K562 (cell line): ENCODE measurements around the gene NAT14. TPM values are rescaled to one million over a fixed set of nuclear protein-coding genes. Genes with fewer than 3 reads are reported as not detected.

Experiments used
- polyA plus RNA-seq, 8 experiments: library from polyadenylated mRNA; depleted of rRNA in 4 of 8; stranded (reverse) in 5 of 8; unstranded in 3 of 8; fragments of >200 nt; fragmentation: Nextera tagmentation in 2 of 8; fragmentation: Illumina TruSeq in 1 of 8; extraction: Ambion mirVana in 2 of 8; extraction: Trizol in 1 of 8; gene quantifications; 2 replicates each; pipeline versions ENCODE4 v1.2.1 to v1.2.3, GENCODE V29; 2011 to 2014; ENCODE audit warnings: inconsistent platforms in 1 of 8, missing spikeins in 1 of 8
- total RNA-seq, 7 experiments: library from RNA; depleted of rRNA in 6 of 7; stranded (reverse); fragments of >200 nt in 6 of 7; fragmentation: Illumina TruSeq in 2 of 7; extraction: Trizol in 2 of 7; gene quantifications; 2 replicates each; pipeline versions ENCODE4 v1.2.1 to v1.2.3, GENCODE V29; 2011 to 2021; ENCODE audit warnings: low replicate concordance in 1 of 7

The NAT14 gene
- total and polyA plus RNA-seq, 9 of the 15 experiments (the other 6 are each of a cell fraction or from before 2014, with no cell fraction given) = 2.4 to 77.0 (median 26.7) TPM

Other genes starting within 250 kb of the NAT14 start
Only the 7 nearest of the 29 such genes appear.
- gene SHISA7, start 41.9 kb upstream of the NAT14 start, total RNA-seq (2014; rRNA removed) = 0.05 and 0.08 TPM in 2 replicates
- gene SHISA7, start 41.9 kb upstream of the NAT14 start, total RNA-seq (2014; rRNA removed; fragmentation: Illumina TruSeq; extraction: Trizol) = 0.04 and 0.13 TPM in 2 replicates
- 0.07 and 0.08 TPM in 2 replicates for gene SHISA7, start 41.9 kb upstream of the NAT14 start, total RNA-seq (2015; rRNA removed; fragmentation: Illumina TruSeq; extraction: Trizol)
- 0.34 and 0.40 TPM in 2 replicates for gene SHISA7, start 41.9 kb upstream of the NAT14 start, total RNA-seq (2021)
- gene SHISA7, start 41.9 kb upstream of the NAT14 start, polyA plus RNA-seq (2011; rRNA removed) = 0.04 and 0.07 TPM in 2 replicates
- 0.36 TPM in 2 replicates for gene SHISA7, start 41.9 kb upstream of the NAT14 start, polyA plus RNA-seq (2014; fragmentation: Illumina TruSeq; extraction: Trizol)
- under 1 TPM; 0.01 to 0.03 TPM for gene SHISA7, start 41.9 kb upstream of the NAT14 start, polyA plus RNA-seq (2014; fragmentation: Nextera tagmentation; extraction: Ambion mirVana)
- gene SHISA7, start 41.9 kb upstream of the NAT14 start, polyA plus RNA-seq (2014; rRNA removed) = 0.08 and 0.18 TPM in 2 replicates
- gene ISOC2, start 23.5 kb upstream of the NAT14 start, total RNA-seq (2014; rRNA removed) = 229 and 491 TPM in 2 replicates
- 16.7 and 26.3 TPM in 2 replicates for gene ISOC2, start 23.5 kb upstream of the NAT14 start, total RNA-seq (2014; rRNA removed; fragmentation: Illumina TruSeq; extraction: Trizol)
- 99.3 and 105 TPM in 2 replicates for gene ISOC2, start 23.5 kb upstream of the NAT14 start, total RNA-seq (2015; rRNA removed; fragmentation: Illumina TruSeq; extraction: Trizol)
- gene ISOC2, start 23.5 kb upstream of the NAT14 start, total RNA-seq (2021) = 135 and 150 TPM in 2 replicates
- gene ISOC2, start 23.5 kb upstream of the NAT14 start, polyA plus RNA-seq (2011; rRNA removed) = 58.3 and 94.6 TPM in 2 replicates
- gene ISOC2, start 23.5 kb upstream of the NAT14 start, polyA plus RNA-seq (2014; fragmentation: Illumina TruSeq; extraction: Trizol) = 52.8 and 117 TPM in 2 replicates
- gene ISOC2, start 23.5 kb upstream of the NAT14 start, polyA plus RNA-seq (2014; fragmentation: Nextera tagmentation; extraction: Ambion mirVana) = 1 to 10 TPM; 1.2 to 6.2 TPM
- gene ISOC2, start 23.5 kb upstream of the NAT14 start, polyA plus RNA-seq (2014; rRNA removed) = 172 and 196 TPM in 2 replicates
- gene C19orf85, start 20.4 kb upstream of the NAT14 start, total RNA-seq (2014; rRNA removed) = not detected in 2 replicates
- gene C19orf85, start 20.4 kb upstream of the NAT14 start, total RNA-seq (2014; rRNA removed; fragmentation: Illumina TruSeq; extraction: Trizol) = not detected in 2 replicates
- gene C19orf85, start 20.4 kb upstream of the NAT14 start, total RNA-seq (2015; rRNA removed; fragmentation: Illumina TruSeq; extraction: Trizol) = not detected in 2 replicates
- not detected in 2 replicates for gene C19orf85, start 20.4 kb upstream of the NAT14 start, total RNA-seq (2021)
- not detected in 2 replicates for gene C19orf85, start 20.4 kb upstream of the NAT14 start, polyA plus RNA-seq (2011; rRNA removed)
- gene C19orf85, start 20.4 kb upstream of the NAT14 start, polyA plus RNA-seq (2014; fragmentation: Illumina TruSeq; extraction: Trizol) = not detected in 2 replicates
- gene C19orf85, start 20.4 kb upstream of the NAT14 start, polyA plus RNA-seq (2014; fragmentation: Nextera tagmentation; extraction: Ambion mirVana) = not detected
- not detected in 2 replicates for gene C19orf85, start 20.4 kb upstream of the NAT14 start, polyA plus RNA-seq (2014; rRNA removed)
- 3.7 and 5.7 TPM in 2 replicates for gene ZNF628, start 8.6 kb upstream of the NAT14 start, total RNA-seq (2014; rRNA removed)
- gene ZNF628, start 8.6 kb upstream of the NAT14 start, total RNA-seq (2014; rRNA removed; fragmentation: Illumina TruSeq; extraction: Trizol) = not detected in 2 replicates
- 0.76 and 1.5 TPM in 2 replicates for gene ZNF628, start 8.6 kb upstream of the NAT14 start, total RNA-seq (2015; rRNA removed; fragmentation: Illumina TruSeq; extraction: Trizol)
- 12.9 and 13.6 TPM in 2 replicates for gene ZNF628, start 8.6 kb upstream of the NAT14 start, total RNA-seq (2021)
- 0.18 and 0.37 TPM in 2 replicates for gene ZNF628, start 8.6 kb upstream of the NAT14 start, polyA plus RNA-seq (2011; rRNA removed)
- gene ZNF628, start 8.6 kb upstream of the NAT14 start, polyA plus RNA-seq (2014; fragmentation: Illumina TruSeq; extraction: Trizol) = 0.13 and 1.1 TPM in 2 replicates
- gene ZNF628, start 8.6 kb upstream of the NAT14 start, polyA plus RNA-seq (2014; fragmentation: Nextera tagmentation; extraction: Ambion mirVana) = not detected
- 3.7 and 6.4 TPM in 2 replicates for gene ZNF628, start 8.6 kb upstream of the NAT14 start, polyA plus RNA-seq (2014; rRNA removed)
- 0.14 and 0.20 TPM in 2 replicates for gene SSC5D, start 3.2 kb downstream of the NAT14 start, total RNA-seq (2014; rRNA removed)
- 0.03 and 0.04 TPM in 2 replicates for gene SSC5D, start 3.2 kb downstream of the NAT14 start, total RNA-seq (2014; rRNA removed; fragmentation: Illumina TruSeq; extraction: Trizol)
- gene SSC5D, start 3.2 kb downstream of the NAT14 start, total RNA-seq (2015; rRNA removed; fragmentation: Illumina TruSeq; extraction: Trizol) = 0.15 and 0.18 TPM in 2 replicates
- 0.67 and 0.71 TPM in 2 replicates for gene SSC5D, start 3.2 kb downstream of the NAT14 start, total RNA-seq (2021)
- 0.07 and 0.12 TPM in 2 replicates for gene SSC5D, start 3.2 kb downstream of the NAT14 start, polyA plus RNA-seq (2011; rRNA removed)
- gene SSC5D, start 3.2 kb downstream of the NAT14 start, polyA plus RNA-seq (2014; fragmentation: Illumina TruSeq; extraction: Trizol) = 0.19 TPM in 2 replicates
- gene SSC5D, start 3.2 kb downstream of the NAT14 start, polyA plus RNA-seq (2014; fragmentation: Nextera tagmentation; extraction: Ambion mirVana) = not detected
- 0.08 and 0.09 TPM in 2 replicates for gene SSC5D, start 3.2 kb downstream of the NAT14 start, polyA plus RNA-seq (2014; rRNA removed)
- not detected in 2 replicates for gene SBK2, start 51.9 kb downstream of the NAT14 start, total RNA-seq (2014; rRNA removed)
- gene SBK2, start 51.9 kb downstream of the NAT14 start, total RNA-seq (2014; rRNA removed; fragmentation: Illumina TruSeq; extraction: Trizol) = not detected in 2 replicates
- not detected in 2 replicates for gene SBK2, start 51.9 kb downstream of the NAT14 start, total RNA-seq (2015; rRNA removed; fragmentation: Illumina TruSeq; extraction: Trizol)
- not detected in 2 replicates for gene SBK2, start 51.9 kb downstream of the NAT14 start, total RNA-seq (2021)
- not detected in 2 replicates for gene SBK2, start 51.9 kb downstream of the NAT14 start, polyA plus RNA-seq (2011; rRNA removed)
- gene SBK2, start 51.9 kb downstream of the NAT14 start, polyA plus RNA-seq (2014; fragmentation: Illumina TruSeq; extraction: Trizol) = not detected in 2 replicates
- gene SBK2, start 51.9 kb downstream of the NAT14 start, polyA plus RNA-seq (2014; fragmentation: Nextera tagmentation; extraction: Ambion mirVana) = not detected
- gene SBK2, start 51.9 kb downstream of the NAT14 start, polyA plus RNA-seq (2014; rRNA removed) = not detected in 2 replicates
- not detected in 2 replicates for gene SBK3, start 60.4 kb downstream of the NAT14 start, total RNA-seq (2014; rRNA removed)
- gene SBK3, start 60.4 kb downstream of the NAT14 start, total RNA-seq (2014; rRNA removed; fragmentation: Illumina TruSeq; extraction: Trizol) = not detected in 2 replicates
- gene SBK3, start 60.4 kb downstream of the NAT14 start, total RNA-seq (2015; rRNA removed; fragmentation: Illumina TruSeq; extraction: Trizol) = not detected in 2 replicates
- gene SBK3, start 60.4 kb downstream of the NAT14 start, total RNA-seq (2021) = 0.13 TPM in 1 of 2 replicates, not detected in the other
- 0.20 and 0.43 TPM in 2 replicates for gene SBK3, start 60.4 kb downstream of the NAT14 start, polyA plus RNA-seq (2011; rRNA removed)
- gene SBK3, start 60.4 kb downstream of the NAT14 start, polyA plus RNA-seq (2014; fragmentation: Illumina TruSeq; extraction: Trizol) = 0.12 TPM in 1 of 2 replicates, not detected in the other
- not detected for gene SBK3, start 60.4 kb downstream of the NAT14 start, polyA plus RNA-seq (2014; fragmentation: Nextera tagmentation; extraction: Ambion mirVana)
- gene SBK3, start 60.4 kb downstream of the NAT14 start, polyA plus RNA-seq (2014; rRNA removed) = 0.11 TPM in 1 of 2 replicates, not detected in the other